COLO668 (cell line): ENCODE results near the gene ASH1L.
"Not testable (repeated sequence)": the region's sequence is repeated elsewhere in the genome, so short reads cannot be mapped to it uniquely, and the experiment has no call there.

ENCODE experiments used
- DNase-seq: peaks from one replicate; lab custom pipeline; 2025; ENCODE audit not compliant: unreplicated experiment; lab: John Stamatoyannopoulos, UW

Gene ASH1L

GRCh38 chr1:155329980-155330598 is 232.5 kb downstream of the ASH1L start:
- DNase-seq: peak; percentile 61

- DNase-seq: not testable (repeated sequence)
These were observed 233.7 kb downstream of the ASH1L start for GRCh38 chr1:155328856-155329255.

GRCh38 chr1:155327981-155328380 is 234.6 kb downstream of the ASH1L start:
- DNase-seq: no peak

GRCh38 chr1:155326631-155327037 is 236.0 kb downstream of the ASH1L start:
- no peak for DNase-seq

GRCh38 chr1:155326020-155326526 is 236.5 kb downstream of the ASH1L start:
- DNase-seq: no peak

- no peak for DNase-seq
These were observed 237.1 kb downstream of the ASH1L start for GRCh38 chr1:155325603-155325893.

GRCh38 chr1:155324717-155325602 is 237.6 kb downstream of the ASH1L start:
- peak; percentile 90 for DNase-seq

GRCh38 chr1:155324037-155324716 is 238.4 kb downstream of the ASH1L start:
- peak; percentile 97 for DNase-seq

GRCh38 chr1:155323729-155324036 is 238.9 kb downstream of the ASH1L start:
- peak; percentile 81 for DNase-seq

- DNase-seq: peak; percentile 90
These were observed 239.5 kb downstream of the ASH1L start for GRCh38 chr1:155322953-155323728.

- DNase-seq: no peak
These were observed 240.0 kb downstream of the ASH1L start for GRCh38 chr1:155322571-155322952.

GRCh38 chr1:155321639-155322503 is 240.7 kb downstream of the ASH1L start:
- peak; percentile 27 for DNase-seq

DNA sequence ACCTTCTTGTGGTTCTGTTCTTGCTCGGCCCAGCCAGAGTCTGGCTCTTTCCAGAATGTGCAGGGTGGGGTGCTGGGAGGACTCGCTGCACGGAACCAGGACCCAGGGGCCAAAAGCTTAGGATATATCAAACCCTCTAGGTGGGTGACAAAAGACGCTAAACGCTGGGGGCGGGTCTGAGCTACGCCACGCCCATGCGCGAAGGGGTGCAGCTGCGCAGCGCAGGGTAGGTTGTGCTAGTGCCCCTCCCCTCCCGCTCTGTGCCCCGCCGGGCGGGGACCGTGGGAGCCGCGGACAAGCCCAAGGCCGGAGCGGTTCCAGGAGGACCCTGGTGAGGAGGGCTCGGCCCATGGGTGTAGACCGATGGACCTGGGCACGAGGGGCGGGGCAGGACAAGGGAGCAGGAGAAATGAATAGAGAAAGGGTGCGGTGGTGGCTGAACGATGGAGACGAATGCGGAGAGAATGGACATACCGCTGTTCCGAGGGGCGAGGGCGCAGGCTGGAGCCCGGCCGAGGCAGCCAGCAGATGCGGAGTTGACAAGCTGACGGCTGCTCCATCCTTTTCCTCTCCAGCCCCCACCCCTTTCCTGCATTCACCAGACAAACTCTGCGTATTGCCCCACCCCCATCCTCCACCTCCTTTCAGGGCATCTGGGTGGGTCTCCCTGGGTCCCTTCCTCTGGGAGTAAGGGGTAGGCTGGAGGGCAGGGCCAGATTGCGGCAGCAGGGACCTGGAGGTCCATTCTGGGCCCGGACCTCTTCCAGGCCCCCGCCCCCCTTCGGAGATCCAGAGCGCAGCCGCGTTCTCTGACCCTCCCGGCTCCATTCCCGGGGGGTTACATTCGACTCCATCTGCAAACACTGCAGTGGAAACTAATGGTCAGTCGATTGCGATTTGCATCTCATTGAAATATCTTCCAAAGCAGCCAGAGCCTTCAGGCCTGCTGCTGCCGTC is 241.7 kb downstream of the ASH1L start, which contains the start of gene RUSC1:
RUSC1 (plus strand) TSS at position 234 of the 957 bp plus-strand sequence. CDS start 880 bp downstream, outside the sequence.
- no peak for DNase-seq

DNA sequence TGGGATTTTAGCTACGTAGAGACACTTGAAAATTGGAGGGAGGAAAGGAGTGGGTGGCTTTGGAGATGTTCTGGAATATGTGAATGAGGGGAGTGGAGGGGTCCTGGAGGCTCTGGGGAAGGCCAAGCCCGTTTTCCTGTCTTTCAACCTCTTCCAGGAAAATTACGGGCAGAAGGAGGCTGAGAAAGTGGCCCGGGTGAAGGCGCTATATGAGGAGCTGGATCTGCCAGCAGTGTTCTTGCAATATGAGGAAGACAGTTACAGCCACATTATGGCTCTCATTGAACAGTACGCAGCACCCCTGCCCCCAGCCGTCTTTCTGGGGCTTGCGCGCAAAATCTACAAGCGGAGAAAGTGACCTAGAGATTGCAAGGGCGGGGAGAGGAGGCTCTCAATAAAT is 242.4 kb downstream of the ASH1L start:
- no peak for DNase-seq

DNA sequence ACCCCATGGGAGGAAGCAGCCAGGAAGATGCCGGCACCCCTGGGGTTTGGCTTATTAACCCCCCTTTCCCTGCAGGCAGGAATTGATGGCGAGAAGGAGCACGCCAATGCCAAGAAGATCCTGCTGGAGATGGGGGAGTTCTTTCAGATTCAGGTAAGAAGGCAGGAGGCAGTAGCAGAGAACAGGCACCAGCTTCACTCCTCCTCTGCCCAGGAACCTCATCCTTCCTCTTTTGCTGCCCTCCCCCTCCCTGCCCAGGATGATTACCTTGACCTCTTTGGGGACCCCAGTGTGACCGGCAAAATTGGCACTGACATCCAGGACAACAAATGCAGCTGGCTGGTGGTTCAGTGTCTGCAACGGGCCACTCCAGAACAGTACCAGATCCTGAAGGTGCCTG is 243.1 kb downstream of the ASH1L start:
- no peak for DNase-seq

GRCh38 chr1:155318082-155318481 is 244.5 kb downstream of the ASH1L start:
- no peak for DNase-seq

- no peak for DNase-seq
These were observed 245.7 kb downstream of the ASH1L start for GRCh38 chr1:155316922-155317321.

DNA sequence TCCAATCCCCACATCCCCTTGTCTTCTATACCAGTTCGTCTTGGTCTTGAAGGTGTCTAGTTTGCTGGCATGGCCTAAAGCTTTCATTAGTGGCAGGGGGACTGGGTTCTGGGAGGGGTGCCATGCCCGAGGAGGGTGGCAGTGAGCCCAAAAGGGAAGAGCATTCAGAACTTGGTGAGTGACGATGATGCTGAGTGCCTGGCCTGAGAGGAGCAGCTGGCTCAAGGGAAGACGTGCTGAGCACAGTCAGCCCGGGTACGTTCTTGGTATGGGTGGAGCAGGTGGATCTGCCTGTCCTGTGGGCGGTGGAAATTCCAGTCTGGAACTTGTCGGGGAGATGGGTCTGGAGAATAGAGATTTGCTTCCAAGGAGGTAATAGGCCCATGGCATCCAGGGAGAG is 249.3 kb downstream of the ASH1L start:
- no peak for DNase-seq

DNA sequence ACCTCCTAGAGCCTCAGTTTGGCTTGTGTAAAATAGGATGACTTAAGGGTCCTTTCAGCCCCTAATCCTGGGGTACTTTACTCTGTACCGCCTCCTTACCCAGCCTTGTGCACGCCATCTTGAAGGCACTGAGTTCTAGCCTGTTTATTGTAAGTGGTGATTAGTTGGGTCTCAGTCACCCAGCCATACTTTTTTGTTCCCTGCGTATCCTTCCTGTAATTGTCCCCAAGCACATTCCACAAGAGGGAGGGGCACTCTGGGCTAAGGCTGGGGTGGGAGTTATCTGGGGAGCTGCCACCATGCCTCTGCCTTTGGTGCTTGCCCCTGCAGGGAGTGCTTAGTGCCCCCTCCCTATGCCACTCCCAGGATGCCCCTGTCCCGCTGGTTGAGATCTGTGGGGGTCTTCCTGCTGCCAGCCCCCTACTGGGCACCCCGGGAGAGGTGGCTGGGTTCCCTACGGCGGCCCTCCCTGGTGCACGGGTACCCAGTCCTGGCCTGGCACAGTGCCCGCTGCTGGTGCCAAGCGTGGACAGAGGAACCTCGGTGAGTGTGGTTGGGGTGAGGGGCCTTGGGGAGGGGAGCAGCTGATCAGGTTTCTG is 253.1 kb downstream of the ASH1L start:
- DNase-seq: peak; percentile 39
